Measurements from ENCODE around the gene APOL1.

DNA sequence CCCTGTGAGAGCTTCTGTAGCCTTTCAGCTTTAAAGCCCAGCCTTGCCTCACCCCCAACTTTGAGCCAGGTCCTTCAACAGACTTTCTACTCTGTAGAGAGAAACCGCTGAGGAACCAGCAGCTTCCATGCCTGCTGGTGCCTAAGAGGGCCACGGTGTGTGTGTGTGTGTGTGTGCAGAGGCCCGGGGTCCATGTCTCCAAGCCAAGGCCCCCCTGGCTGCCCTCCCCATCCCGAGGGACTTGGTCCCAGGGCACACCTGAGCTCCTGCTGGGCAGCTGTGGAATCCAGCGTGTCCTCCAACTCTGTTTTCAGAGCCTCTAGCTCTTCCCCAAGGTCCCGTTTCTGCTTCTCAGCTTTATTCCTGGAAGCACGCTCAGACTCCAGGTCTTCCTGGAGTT is 42.3 kb downstream of the APOL1 start:
- no peak for TF ChIP-seq TAF1 (conservative IDR thresholded peaks at IDR 0.05)
- TF ChIP-seq, protein P1, sequence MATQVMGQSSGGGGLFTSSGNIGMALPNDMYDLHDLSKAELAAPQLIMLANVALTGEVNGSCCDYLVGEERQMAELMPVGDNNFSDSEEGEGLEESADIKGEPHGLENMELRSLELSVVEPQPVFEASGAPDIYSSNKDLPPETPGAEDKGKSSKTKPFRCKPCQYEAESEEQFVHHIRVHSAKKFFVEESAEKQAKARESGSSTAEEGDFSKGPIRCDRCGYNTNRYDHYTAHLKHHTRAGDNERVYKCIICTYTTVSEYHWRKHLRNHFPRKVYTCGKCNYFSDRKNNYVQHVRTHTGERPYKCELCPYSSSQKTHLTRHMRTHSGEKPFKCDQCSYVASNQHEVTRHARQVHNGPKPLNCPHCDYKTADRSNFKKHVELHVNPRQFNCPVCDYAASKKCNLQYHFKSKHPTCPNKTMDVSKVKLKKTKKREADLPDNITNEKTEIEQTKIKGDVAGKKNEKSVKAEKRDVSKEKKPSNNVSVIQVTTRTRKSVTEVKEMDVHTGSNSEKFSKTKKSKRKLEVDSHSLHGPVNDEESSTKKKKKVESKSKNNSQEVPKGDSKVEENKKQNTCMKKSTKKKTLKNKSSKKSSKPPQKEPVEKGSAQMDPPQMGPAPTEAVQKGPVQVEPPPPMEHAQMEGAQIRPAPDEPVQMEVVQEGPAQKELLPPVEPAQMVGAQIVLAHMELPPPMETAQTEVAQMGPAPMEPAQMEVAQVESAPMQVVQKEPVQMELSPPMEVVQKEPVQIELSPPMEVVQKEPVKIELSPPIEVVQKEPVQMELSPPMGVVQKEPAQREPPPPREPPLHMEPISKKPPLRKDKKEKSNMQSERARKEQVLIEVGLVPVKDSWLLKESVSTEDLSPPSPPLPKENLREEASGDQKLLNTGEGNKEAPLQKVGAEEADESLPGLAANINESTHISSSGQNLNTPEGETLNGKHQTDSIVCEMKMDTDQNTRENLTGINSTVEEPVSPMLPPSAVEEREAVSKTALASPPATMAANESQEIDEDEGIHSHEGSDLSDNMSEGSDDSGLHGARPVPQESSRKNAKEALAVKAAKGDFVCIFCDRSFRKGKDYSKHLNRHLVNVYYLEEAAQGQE (IDR thresholded peaks at IDR 0.05), result no peak
- TF ChIP-seq, protein P2, sequence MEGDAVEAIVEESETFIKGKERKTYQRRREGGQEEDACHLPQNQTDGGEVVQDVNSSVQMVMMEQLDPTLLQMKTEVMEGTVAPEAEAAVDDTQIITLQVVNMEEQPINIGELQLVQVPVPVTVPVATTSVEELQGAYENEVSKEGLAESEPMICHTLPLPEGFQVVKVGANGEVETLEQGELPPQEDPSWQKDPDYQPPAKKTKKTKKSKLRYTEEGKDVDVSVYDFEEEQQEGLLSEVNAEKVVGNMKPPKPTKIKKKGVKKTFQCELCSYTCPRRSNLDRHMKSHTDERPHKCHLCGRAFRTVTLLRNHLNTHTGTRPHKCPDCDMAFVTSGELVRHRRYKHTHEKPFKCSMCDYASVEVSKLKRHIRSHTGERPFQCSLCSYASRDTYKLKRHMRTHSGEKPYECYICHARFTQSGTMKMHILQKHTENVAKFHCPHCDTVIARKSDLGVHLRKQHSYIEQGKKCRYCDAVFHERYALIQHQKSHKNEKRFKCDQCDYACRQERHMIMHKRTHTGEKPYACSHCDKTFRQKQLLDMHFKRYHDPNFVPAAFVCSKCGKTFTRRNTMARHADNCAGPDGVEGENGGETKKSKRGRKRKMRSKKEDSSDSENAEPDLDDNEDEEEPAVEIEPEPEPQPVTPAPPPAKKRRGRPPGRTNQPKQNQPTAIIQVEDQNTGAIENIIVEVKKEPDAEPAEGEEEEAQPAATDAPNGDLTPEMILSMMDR (IDR thresholded peaks at IDR 0.05; ENCODE audit: low read depth, low read length, missing input control), result no peak
- no peak for TF ChIP-seq RXRA (IDR thresholded peaks at IDR 0.05)
- TF ChIP-seq GABPA (IDR thresholded peaks at IDR 0.05 in 1 of 2, conservative IDR thresholded peaks at IDR 0.05 in 1 of 2), result no peak
- TF ChIP-seq HNF4G (IDR thresholded peaks at IDR 0.05), result no peak
- TF ChIP-seq JUND (IDR thresholded peaks at IDR 0.05), result no peak
- TF ChIP-seq, protein P3, sequence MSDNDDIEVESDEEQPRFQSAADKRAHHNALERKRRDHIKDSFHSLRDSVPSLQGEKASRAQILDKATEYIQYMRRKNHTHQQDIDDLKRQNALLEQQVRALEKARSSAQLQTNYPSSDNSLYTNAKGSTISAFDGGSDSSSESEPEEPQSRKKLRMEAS (IDR thresholded peaks at IDR 0.05), result no peak
- TF ChIP-seq SP1 (IDR thresholded peaks at IDR 0.05), result no peak
